SK-N-SH treated with all-trans-retinoic acid at 6 μM for 48 hours (cell line): ENCODE measurements around the gene ENAH.

Experiments used
- ARNTL ChIP-seq: fragments of 450-650 bp; formaldehyde crosslinking; IDR thresholded peaks from 2 replicates; pipeline ENCODE4 v1.5.0; 2020; ENCODE audit warnings: low read depth, mild to moderate bottlenecking, moderate library complexity, borderline replicate concordance
- CSRNP3 ChIP-seq: fragments of 250-450 bp; sonication (Bioruptor Pico); IDR thresholded peaks from 2 replicates; pipeline ENCODE4 v1.5.1; 2021; ENCODE audit warnings: mild to moderate bottlenecking, moderate library complexity
- ISL1 ChIP-seq: fragments of 250-450 bp; sonication (Bioruptor Pico); IDR thresholded peaks from 2 replicates; pipeline ENCODE4 v2.1.2; 2022; ENCODE audit warnings: mild to moderate bottlenecking, moderate library complexity
- PATZ1 ChIP-seq: fragments of 250-450 bp; sonication (Bioruptor Pico); IDR thresholded peaks from 2 replicates; pipeline ENCODE4 v1.8.0; 2020; ENCODE audit warnings: mild to moderate bottlenecking, moderate library complexity, borderline replicate concordance
- PPARA ChIP-seq: fragments of 250-450 bp; sonication (Bioruptor Pico); IDR thresholded peaks from 2 replicates; pipeline ENCODE4 v1.5.0; 2020; ENCODE audit warnings: mild to moderate bottlenecking, borderline replicate concordance
- ZNF565 ChIP-seq: fragments of 450-650 bp; formaldehyde crosslinking; conservative IDR thresholded peaks from 2 replicates; pipeline ENCODE4 v1.5.0; 2020; ENCODE audit warnings: low read depth, mild to moderate bottlenecking, moderate library complexity

GRCh38 chr1:225465793-225466517 is 187.0 kb downstream of the ENAH start:
- TF ChIP-seq PATZ1 (CRISPR knock-in tag) (no peak), ARNTL (CRISPR knock-in tag) (no peak), ISL1 (CRISPR knock-in tag) (no peak), ZNF565 (no peak), CSRNP3 (no peak), PPARA (CRISPR knock-in tag) (no peak)
